CD4-positive, alpha-beta memory T cell (primary cell): ENCODE results near the gene CCDC117. TPM values are rescaled to one million over a fixed set of nuclear protein-coding genes. Genes with fewer than 3 reads are reported as not detected.

Experiments used
- CTCF ChIA-PET: fragments of 350-600 bp; sonication (Branson Sonifier 250); formaldehyde crosslinking; loops from one replicate; lab custom pipeline; 2021; ENCODE audit warnings: inconsistent platforms; ENCODE audit not compliant: partially characterized antibody; lab: Charles Lee
- POLR2A ChIA-PET: fragments of 350-600 bp; sonication (Branson Sonifier 250); formaldehyde crosslinking; loops from one replicate; lab custom pipeline; 2021; ENCODE audit not compliant: partially characterized antibody; lab: Charles Lee
- DNase-seq, 5 donors: peaks; one replicate each; pipeline versions ENCODE4 v3.0.0 to v3.0.0-alpha.2; 2020 to 2022; ENCODE audit warnings: mixed read lengths in 1 of 5
- H3K27ac ChIP-seq: one replicate; pipeline ENCODE4 v1.7.0; 2013; ENCODE audit warnings: low read depth, low read length
- H3K27me3 ChIP-seq: 2 replicates; pipeline ENCODE4 v1.7.0; 2013; ENCODE audit warnings: mild to moderate bottlenecking, low read length, moderate library complexity; ENCODE audit not compliant: insufficient read depth
- H3K36me3 ChIP-seq: 2 replicates; pipeline ENCODE4 v1.7.0; 2013; ENCODE audit warnings: mild to moderate bottlenecking, low read length, moderate library complexity; ENCODE audit not compliant: insufficient read depth
- H3K4me1 ChIP-seq: 2 replicates; pipeline ENCODE4 v1.7.0; 2013; ENCODE audit warnings: mild to moderate bottlenecking, low read length, moderate library complexity; ENCODE audit not compliant: insufficient read depth
- H3K4me3 ChIP-seq, 2 donors: one replicate each; pipeline ENCODE4 v1.7.0; 2013; ENCODE audit warnings: low read length in 2 of 2, mild to moderate bottlenecking in 1 of 2
- H3K9me3 ChIP-seq, 2 donors: one replicate each; pipeline ENCODE4 v1.7.0; 2013; ENCODE audit warnings: low read length in 2 of 2, control low read depth in 1 of 2; ENCODE audit not compliant: control insufficient read depth in 1 of 2
- H3K27ac Mint-ChIP-seq, 7 donors: one replicate each; pipeline ENCODE4 v1.8.0; 2020 to 2021; ENCODE audit warnings: mixed read lengths in 7 of 7, mild to moderate bottlenecking in 6 of 7, inconsistent platforms in 3 of 7, moderate library complexity in 3 of 7
- H3K27me3 Mint-ChIP-seq, 2 donors: one replicate each; pipeline ENCODE4 v1.8.0; 2020 to 2021; ENCODE audit warnings: mixed read lengths in 2 of 2
- H3K36me3 Mint-ChIP-seq, 2 donors: one replicate each; pipeline ENCODE4 v1.8.0; 2020 to 2021; ENCODE audit warnings: mixed read lengths in 2 of 2, inconsistent platforms in 1 of 2, mild to moderate bottlenecking in 1 of 2
- H3K4me1 Mint-ChIP-seq, 4 donors: one replicate each; pipeline ENCODE4 v1.8.0; 2020 to 2021; ENCODE audit warnings: mixed read lengths in 4 of 4, mild to moderate bottlenecking in 1 of 4
- H3K4me3 Mint-ChIP-seq, 8 donors: one replicate each; pipeline ENCODE4 v1.8.0; 2020 to 2021; ENCODE audit warnings: mixed read lengths in 8 of 8, mild to moderate bottlenecking in 7 of 8, moderate library complexity in 6 of 8, inconsistent platforms in 3 of 8
- H3K9me3 Mint-ChIP-seq, 8 donors: one replicate each; pipeline ENCODE4 v1.8.0; 2020 to 2021; ENCODE audit warnings: mixed read lengths in 8 of 8, mild to moderate bottlenecking in 5 of 8, inconsistent platforms in 3 of 8, moderate library complexity in 1 of 8
- intact Hi-C: fragments of 100-400 bp; cut with micrococcal nuclease; formaldehyde crosslinking; loops from one replicate; pipeline ENCODE4 v1.15.1; 2023
- polyA plus RNA-seq, 2 donors: library from polyadenylated mRNA; unstranded; fragments of 300-500 nt; fragmentation: Illumina TruSeq; gene quantifications; one replicate each; pipeline ENCODE4 v1.2.3, GENCODE V29; 2021
- total RNA-seq, 2 experiments: library from RNA; stranded (reverse); gene quantifications; one replicate each; pipeline ENCODE4 v1.2.3, GENCODE V29; 2021

Gene CCDC117
- total and polyA plus RNA-seq, 4 experiments from 2014 or later, result 7.2 to 20.6 (median 15.2) TPM

DNA sequence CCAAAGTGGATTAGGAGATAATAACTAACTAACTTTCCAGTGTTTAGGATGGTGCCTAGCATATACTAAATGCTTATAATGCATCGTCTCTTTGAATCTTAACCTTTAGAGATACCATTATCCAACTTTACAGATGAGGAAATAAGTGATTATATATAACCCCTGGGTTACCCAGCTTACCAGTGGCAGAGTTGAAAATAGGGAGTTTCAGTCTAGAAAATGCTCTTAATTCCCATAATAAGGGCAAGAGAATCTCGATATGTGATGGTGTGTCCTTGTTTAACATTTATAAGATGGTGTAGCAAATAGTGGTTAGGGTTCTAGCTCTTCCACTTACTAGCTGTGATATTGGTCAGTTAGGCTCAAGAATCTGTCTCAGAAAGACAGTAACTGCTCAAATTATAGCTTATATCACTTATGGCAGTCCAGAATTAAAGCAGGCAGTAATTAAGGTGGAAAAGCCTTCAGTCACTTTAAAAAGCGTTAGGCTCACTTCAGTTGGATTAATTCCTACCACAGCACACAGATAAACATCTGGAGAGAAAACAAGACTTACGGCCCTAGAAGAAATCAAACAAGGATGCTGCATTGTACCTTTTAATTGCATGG, 21.6 kb downstream of the CCDC117 start:
- Mint-ChIP-seq H3K4me1 (peaks cover 52 to 91% (median 71%) of the 10 kb centered on the region in 4 donors), H3K9me3 (no peaks in the 10 kb centered on the region), H3K27me3 (no peaks in the 10 kb centered on the region), H3K27ac (peak overlapping the region in 5 of 7 donors; percentile 2 to 89 (median 66)), H3K4me3 (peak overlapping the region in 4 of 8 donors; percentile 3 to 45 (median 18)), H3K36me3 (peaks cover 47 to 54% of the 10 kb centered on the region in 2 donors)
- Histone ChIP-seq H3K27me3 (no peaks in the 10 kb centered on the region), H3K36me3 (peaks cover 37% of the 10 kb centered on the region), H3K27ac (no peak overlapping the region), H3K4me1 (peaks cover 84% of the 10 kb centered on the region), H3K4me3 (no peak overlapping the region), H3K9me3 (no peaks in the 10 kb centered on the region)
- intact Hi-C loops, result no loop called here
- DNase-seq, result no peak
- POLR2A ChIA-PET, result interaction anchor here (0.6 to 5.0 kb wide), 4 partner anchors 9 to 48 kb away, joined by 3 to 26 read pairs (median 4); no protein-coding TSS in a partner anchor
- CTCF ChIA-PET, result interaction anchor here (1.2 to 1.7 kb wide), 3 partner anchors 18 to 36 kb away, joined by 3 to 8 read pairs (median 3); no protein-coding TSS in a partner anchor

DNA sequence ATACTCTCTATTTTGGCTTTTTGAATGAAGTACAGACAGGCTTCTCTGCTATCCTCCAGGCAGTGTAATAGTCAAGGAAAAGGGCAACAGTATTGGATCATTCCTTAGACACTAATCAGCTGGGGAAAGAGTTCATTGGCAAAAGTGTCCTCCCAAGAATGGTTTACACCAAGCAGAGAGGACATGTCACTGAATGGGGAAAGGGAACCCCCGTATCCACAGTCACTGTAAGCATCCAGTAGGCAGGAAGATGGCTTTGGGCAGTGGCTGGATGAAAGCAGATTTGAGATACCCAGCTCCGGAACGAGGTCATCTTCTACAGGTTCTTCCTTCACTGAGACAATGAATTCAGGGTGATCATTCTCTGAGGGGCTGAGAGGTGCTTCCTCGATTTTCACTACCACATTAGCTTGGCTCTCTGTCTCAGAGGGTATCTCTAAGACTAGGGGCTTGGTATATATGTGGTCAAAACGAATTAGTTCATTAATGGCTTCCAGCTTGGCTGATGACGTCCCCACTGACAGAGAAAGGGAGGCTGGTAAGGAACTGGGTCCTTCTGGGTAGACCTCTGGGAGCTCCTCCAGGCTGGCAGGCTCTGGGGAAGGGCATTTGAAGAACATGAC, 22.7 kb downstream of the CCDC117 start:
- ChIA-PET POLR2A (interaction anchor here (1.0 to 5.0 kb wide), 6 partner anchors 7 to 22 kb away, joined by 3 to 26 read pairs (median 4); partner anchors contain the start of gene CCDC117), CTCF (interaction anchor here (1.5 to 1.7 kb wide), 3 partner anchors 17 to 35 kb away, joined by 3 to 8 read pairs (median 7); no protein-coding TSS in a partner anchor)
- peak overlapping the region in 4 of 7 donors; percentile 29 to 89 (median 55) for H3K27ac Mint-ChIP-seq
- peak overlapping the region in 5 of 8 donors; percentile 15 to 63 (median 46) for H3K4me3 Mint-ChIP-seq
- Histone ChIP-seq H3K27me3 (no peaks in the 10 kb centered on the region), H3K4me3 (no peak overlapping the region), H3K27ac (no peak overlapping the region), H3K36me3 (peaks cover 37% of the 10 kb centered on the region), H3K4me1 (peaks cover 83% of the 10 kb centered on the region), H3K9me3 (no peaks in the 10 kb centered on the region)
- intact Hi-C loops, result no loop called here
- no peaks in the 10 kb centered on the region for H3K27me3 Mint-ChIP-seq
- no peak for DNase-seq
- peaks cover 50 to 91% (median 74%) of the 10 kb centered on the region in 4 donors for H3K4me1 Mint-ChIP-seq
- no peaks in the 10 kb centered on the region for H3K9me3 Mint-ChIP-seq
- peaks cover 47 to 61% of the 10 kb centered on the region in 2 donors for H3K36me3 Mint-ChIP-seq

DNA sequence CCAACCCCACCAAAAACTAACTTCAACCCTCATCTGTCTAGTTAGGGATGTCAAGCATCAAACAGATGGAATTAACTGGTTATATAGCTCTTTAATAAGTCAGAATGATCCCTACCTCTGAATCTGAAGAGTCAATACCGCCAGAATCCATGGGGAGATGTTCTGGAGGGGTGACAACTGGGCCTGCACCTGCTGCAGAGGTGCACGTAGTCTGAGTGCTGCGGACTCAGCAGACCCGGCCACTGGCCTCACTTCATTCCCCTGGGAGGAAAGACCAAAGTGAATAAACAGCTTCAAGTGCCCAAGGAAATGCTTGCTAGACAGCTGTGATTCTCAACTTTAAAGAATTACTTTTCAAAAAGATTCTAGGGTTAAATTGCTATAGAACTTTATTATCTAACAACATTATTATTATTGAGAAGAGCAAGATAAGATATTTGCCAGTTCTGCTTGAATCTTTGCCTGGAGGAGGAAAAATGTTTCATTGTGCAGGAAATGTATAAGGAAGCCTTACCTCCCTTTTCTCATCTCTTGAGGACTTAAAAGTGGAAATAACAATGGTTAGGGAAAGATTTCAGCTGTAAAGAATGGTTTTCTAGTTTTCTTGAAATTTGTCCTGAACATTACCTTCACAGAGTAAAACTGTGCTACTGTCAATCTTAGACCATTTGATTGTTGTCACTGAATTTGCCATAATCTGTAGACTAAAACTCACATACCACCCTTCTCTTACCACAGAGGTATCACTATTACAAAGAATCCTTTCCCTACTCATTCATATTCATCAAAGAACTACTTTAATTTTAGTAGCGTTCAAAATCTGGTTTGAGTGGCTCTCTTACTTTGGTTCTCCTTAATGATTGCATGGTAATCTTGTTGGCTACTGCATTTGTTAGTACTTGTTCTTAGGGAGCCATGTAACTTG, 23.7 kb downstream of the CCDC117 start:
- no peak for DNase-seq
- Mint-ChIP-seq H3K27ac (peak overlapping the region; percentile 5 to 89 (median 66)), H3K9me3 (no peaks in the 10 kb centered on the region), H3K4me3 (peak overlapping the region; percentile 15 to 90 (median 62)), H3K36me3 (peaks cover 47 to 68% of the 10 kb centered on the region in 2 donors), H3K4me1 (peaks cover 45 to 90% (median 69%) of the 10 kb centered on the region in 4 donors), H3K27me3 (no peaks in the 10 kb centered on the region)
- POLR2A ChIA-PET, result interaction anchor here (1.4 to 7.5 kb wide), 4 partner anchors 11 to 23 kb away, joined by 3 to 236 read pairs (median 6); partner anchors contain the start of gene CCDC117
- Histone ChIP-seq H3K4me3 (no peak overlapping the region), H3K27ac (no peak overlapping the region), H3K9me3 (no peaks in the 10 kb centered on the region), H3K4me1 (peaks cover 72% of the 10 kb centered on the region), H3K27me3 (no peaks in the 10 kb centered on the region), H3K36me3 (peaks cover 37% of the 10 kb centered on the region)
- intact Hi-C loops, result no loop called here
- CTCF ChIA-PET, result interaction anchor here (1.5 to 7.4 kb wide), 3 partner anchors 16 to 33 kb away, joined by 3 to 59 read pairs (median 7); no protein-coding TSS in a partner anchor

DNA sequence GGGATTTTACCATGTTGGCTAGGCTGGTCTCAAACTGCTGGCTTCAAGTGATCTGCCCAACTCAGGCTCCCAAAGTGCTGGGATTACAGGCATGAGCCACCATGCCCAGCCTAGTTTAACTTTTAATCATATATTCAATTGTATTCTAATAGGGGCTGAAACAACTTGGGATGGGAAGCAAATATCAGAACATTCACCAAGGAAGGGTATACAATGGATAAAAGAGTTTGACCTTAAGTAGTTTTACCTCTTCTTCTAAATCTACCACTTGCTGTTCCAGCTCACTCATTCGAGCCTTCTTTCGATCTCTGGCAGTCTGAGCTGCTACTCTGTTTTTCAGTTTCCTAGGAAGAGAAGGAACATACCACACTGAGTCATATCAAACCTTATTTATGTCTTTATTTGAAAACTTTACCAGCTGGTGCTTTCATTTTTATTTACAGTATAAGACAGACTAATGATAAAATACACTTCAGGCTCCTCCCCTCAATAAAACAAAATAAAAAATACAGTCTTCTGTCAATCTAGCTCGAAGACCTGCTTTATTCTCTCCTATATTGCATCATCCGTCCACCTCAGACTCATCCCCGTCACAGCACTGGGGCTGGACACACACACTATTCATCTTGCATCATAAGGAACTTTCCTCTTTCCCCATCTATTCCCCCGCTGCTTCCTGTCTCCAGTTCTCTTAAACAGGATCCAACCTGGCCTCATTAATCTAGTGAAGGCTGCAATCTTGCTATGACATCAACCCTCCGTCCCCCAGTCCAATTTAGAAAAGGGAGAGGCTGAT, 26.5 kb downstream of the CCDC117 start:
- H3K4me3 Mint-ChIP-seq, result peak overlapping the region; percentile 82 to 99 (median 93)
- Histone ChIP-seq H3K4me3 (peak overlapping the region; percentile 83 to 92), H3K36me3 (peaks cover 33% of the 10 kb centered on the region), H3K9me3 (no peaks in the 10 kb centered on the region), H3K27ac (peak overlapping the region; percentile 96), H3K4me1 (peaks cover 68% of the 10 kb centered on the region), H3K27me3 (no peaks in the 10 kb centered on the region)
- H3K27me3 Mint-ChIP-seq, result no peaks in the 10 kb centered on the region
- peaks cover 42 to 85% (median 59%) of the 10 kb centered on the region in 4 donors for H3K4me1 Mint-ChIP-seq
- peaks cover 43 to 73% of the 10 kb centered on the region in 2 donors for H3K36me3 Mint-ChIP-seq
- ChIA-PET POLR2A (interaction anchor here (0.9 to 7.5 kb wide), 18 partner anchors 8 to 881 kb away, joined by 3 to 236 read pairs (median 6); partner anchors contain the start of genes CCDC117, CHEK2, HSCB and RHBDD3), CTCF (interaction anchor here (1.0 to 7.4 kb wide), 6 partner anchors 10 to 30 kb away, joined by 3 to 73 read pairs (median 16); partner anchors contain the start of gene CCDC117)
- DNase-seq, result peak in 2 of 5 donors; percentile 26 to 56
- peak overlapping the region; percentile 89 to 100 (median 99) for H3K27ac Mint-ChIP-seq
- H3K9me3 Mint-ChIP-seq, result no peaks in the 10 kb centered on the region
- intact Hi-C loops, result loop anchor here (1.0 kb wide), 1 partner anchor 27 kb away; the partner anchor contains the start of gene CCDC117

DNA sequence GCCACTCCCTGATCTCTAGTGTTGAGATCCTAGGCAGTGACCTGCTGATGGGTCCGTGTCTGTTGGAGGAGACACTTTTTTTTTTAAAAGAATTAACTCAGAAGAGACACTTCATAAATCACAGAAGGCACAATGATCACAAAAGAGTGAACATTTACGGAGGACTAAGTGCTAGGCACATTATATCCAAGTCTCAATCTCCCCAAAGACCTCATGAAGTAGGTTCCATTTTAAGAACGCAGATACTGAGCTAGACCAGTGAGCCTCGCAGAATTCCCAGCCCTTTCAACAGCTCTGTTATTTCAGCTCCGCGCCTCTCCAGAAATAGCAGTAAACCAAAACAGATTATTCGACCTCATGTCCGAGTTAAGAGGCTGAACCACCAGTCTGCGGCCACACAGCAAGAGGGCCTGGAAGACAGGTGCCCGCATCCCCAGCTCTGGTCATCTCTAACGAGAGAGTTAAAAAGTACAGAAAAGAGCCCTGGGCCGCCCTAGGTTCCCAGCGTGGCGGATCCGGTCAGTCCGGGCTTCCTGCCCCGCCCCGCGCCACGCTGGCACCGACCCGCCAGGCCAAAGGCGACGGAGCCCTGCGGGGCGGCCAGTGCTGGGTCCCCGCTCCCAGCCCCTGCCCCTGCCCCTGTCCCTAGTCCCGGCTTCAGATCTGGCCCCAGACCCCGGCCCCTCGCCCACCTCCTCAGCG, 27.3 kb downstream of the CCDC117 start:
- H3K36me3 ChIP-seq, result peaks cover 26% of the 10 kb centered on the region
- peak overlapping the region; percentile 83 to 92 for H3K4me3 ChIP-seq
- CTCF ChIA-PET, result interaction anchor here (1.0 to 7.4 kb wide), 8 partner anchors 12 to 199 kb away, joined by 3 to 73 read pairs (median 6); partner anchors contain the start of gene CCDC117
- H3K27ac ChIP-seq, result peak overlapping the region; percentile 96
- POLR2A ChIA-PET, result interaction anchor here (0.9 to 7.5 kb wide), 20 partner anchors 9 to 881 kb away, joined by 3 to 236 read pairs (median 6); partner anchors contain the start of genes CCDC117, CHEK2, HSCB and RHBDD3
- no peaks in the 10 kb centered on the region for H3K9me3 ChIP-seq
- H3K36me3 Mint-ChIP-seq, result peaks cover 38 to 71% of the 10 kb centered on the region in 2 donors
- peak overlapping the region; percentile 82 to 99 (median 93) for H3K4me3 Mint-ChIP-seq
- H3K9me3 Mint-ChIP-seq, result no peaks in the 10 kb centered on the region
- intact Hi-C loops, result loop anchor here (1.0 kb wide), 5 partner anchors 7 to 84 kb away; partner anchors contain the start of genes CCDC117, CHEK2 and ZNRF3
- DNase-seq, result peak in 4 of 5 donors; percentile 27 to 38 (median 32)
- H3K4me1 ChIP-seq, result peaks cover 60% of the 10 kb centered on the region
- H3K27me3 Mint-ChIP-seq, result no peaks in the 10 kb centered on the region
- H3K27ac Mint-ChIP-seq, result peak overlapping the region; percentile 89 to 100 (median 100)
- no peaks in the 10 kb centered on the region for H3K27me3 ChIP-seq
- H3K4me1 Mint-ChIP-seq, result peaks cover 36 to 85% (median 54%) of the 10 kb centered on the region in 4 donors
